Large intestine (tissue), 3 donors: Measurements from ENCODE around the gene BOD1. TPM values are rescaled to one million over a fixed set of nuclear protein-coding genes. Genes with fewer than 3 reads are reported as not detected.

Experiments
- DNase-seq, 2 donors: peaks; one replicate each; pipeline versions ENCODE4 v3.0.0 to v3.0.0-alpha.2; 2013
- H3K27ac ChIP-seq: one replicate; pipeline ENCODE4 v1.5.1; 2013; ENCODE audit warnings: low read length
- H3K27me3 ChIP-seq: 2 replicates; pipeline ENCODE4 v1.6.1; 2013; ENCODE audit warnings: low read length; ENCODE audit not compliant: control insufficient read depth, insufficient read depth
- H3K36me3 ChIP-seq: 2 replicates; pipeline ENCODE4 v1.6.1; 2013; ENCODE audit warnings: low read length; ENCODE audit not compliant: control insufficient read depth, insufficient read depth
- H3K4me1 ChIP-seq: one replicate; pipeline ENCODE4 v1.6.1; 2013; ENCODE audit warnings: low read length; ENCODE audit not compliant: control insufficient read depth, insufficient read depth
- H3K4me3 ChIP-seq: one replicate; pipeline ENCODE4 v1.5.1; 2013; ENCODE audit warnings: low read length
- H3K9me3 ChIP-seq: one replicate; pipeline ENCODE4 v1.6.1; 2013; ENCODE audit warnings: mild to moderate bottlenecking, low read depth, low read length, moderate library complexity; ENCODE audit not compliant: control insufficient read depth
- WGBS: methylation state at CpG from one replicate; pipeline ENCODE4 v1.1.5; 2013; ENCODE audit warnings: low lambda C conversion rate; ENCODE audit not compliant: insufficient coverage; 5-methylcytosine and 5-hydroxymethylcytosine counted together
- polyA plus RNA-seq: library from polyadenylated mRNA; unstranded; fragments of 120-200 nt; gene quantifications from one replicate; pipeline ENCODE4 v1.2.1, GENCODE V29; 2013

The BOD1 gene
- polyA plus RNA-seq, 1 donor = 76.7 TPM

GRCh38 chr5:173655196-173655797, 38.8 kb upstream of the BOD1 start:
- no CpG with 5 or more reads among the region's 3 CpGs for WGBS
- no peaks in the 10 kb centered on the region for H3K4me1 ChIP-seq
- H3K4me3 ChIP-seq = no peak overlapping the region
- H3K36me3 ChIP-seq = no peaks in the 10 kb centered on the region
- H3K9me3 ChIP-seq = peaks cover 10% of the 10 kb centered on the region
- no peak overlapping the region for H3K27ac ChIP-seq
- no peak for DNase-seq
- H3K27me3 ChIP-seq = no peaks in the 10 kb centered on the region

GRCh38 chr5:173653822-173654523, 37.5 kb upstream of the BOD1 start:
- H3K9me3 ChIP-seq = peaks cover 6% of the 10 kb centered on the region
- H3K4me3 ChIP-seq = no peak overlapping the region
- no peaks in the 10 kb centered on the region for H3K4me1 ChIP-seq
- no peak overlapping the region for H3K27ac ChIP-seq
- DNase-seq = no peak
- no peaks in the 10 kb centered on the region for H3K36me3 ChIP-seq
- H3K27me3 ChIP-seq = no peaks in the 10 kb centered on the region
- no CpG with 5 or more reads among the region's 10 CpGs for WGBS

GRCh38 chr5:173648308-173648866, 31.9 kb upstream of the BOD1 start:
- Histone ChIP-seq H3K9me3 (no peaks in the 10 kb centered on the region), H3K27me3 (no peaks in the 10 kb centered on the region), H3K36me3 (no peaks in the 10 kb centered on the region), H3K4me1 (no peaks in the 10 kb centered on the region), H3K4me3 (no peak overlapping the region), H3K27ac (no peak overlapping the region)
- no CpG with 5 or more reads among the region's 7 CpGs for WGBS
- DNase-seq = no peak

- Histone ChIP-seq H3K27me3 (no peaks in the 10 kb centered on the region), H3K4me1 (no peaks in the 10 kb centered on the region), H3K36me3 (no peaks in the 10 kb centered on the region), H3K27ac (no peak overlapping the region), H3K4me3 (no peak overlapping the region), H3K9me3 (no peaks in the 10 kb centered on the region)
- no peak for DNase-seq
- no CpG with 5 or more reads among the region's 5 CpGs for WGBS
Observed at GRCh38 chr5:173646692-173647091, 30.2 kb upstream of the BOD1 start.

- H3K36me3 ChIP-seq = no peaks in the 10 kb centered on the region
- no CpG with 5 or more reads among the region's 10 CpGs for WGBS
- no peaks in the 10 kb centered on the region for H3K27me3 ChIP-seq
- H3K9me3 ChIP-seq = no peaks in the 10 kb centered on the region
- no peak overlapping the region for H3K27ac ChIP-seq
- no peak overlapping the region for H3K4me3 ChIP-seq
- no peak for DNase-seq
- no peaks in the 10 kb centered on the region for H3K4me1 ChIP-seq
Observed at GRCh38 chr5:173645890-173646574, 29.6 kb upstream of the BOD1 start.

- no peak overlapping the region for H3K27ac ChIP-seq
- no peak for DNase-seq
- H3K36me3 ChIP-seq = no peaks in the 10 kb centered on the region
- no peaks in the 10 kb centered on the region for H3K9me3 ChIP-seq
- H3K27me3 ChIP-seq = no peaks in the 10 kb centered on the region
- H3K4me3 ChIP-seq = no peak overlapping the region
- no peaks in the 10 kb centered on the region for H3K4me1 ChIP-seq
- WGBS = 80% methylated on average over 1 of the region's 5 CpGs
Observed at GRCh38 chr5:173645437-173645807, 29.0 kb upstream of the BOD1 start.

- no CpG with 5 or more reads among the region's 8 CpGs for WGBS
- Histone ChIP-seq H3K9me3 (no peaks in the 10 kb centered on the region), H3K4me3 (no peak overlapping the region), H3K36me3 (no peaks in the 10 kb centered on the region), H3K27me3 (no peaks in the 10 kb centered on the region), H3K27ac (no peak overlapping the region), H3K4me1 (no peaks in the 10 kb centered on the region)
- no peak for DNase-seq
Observed at GRCh38 chr5:173644673-173645436, 28.4 kb upstream of the BOD1 start.

GRCh38 chr5:173643964-173644363, 27.5 kb upstream of the BOD1 start:
- no peaks in the 10 kb centered on the region for H3K36me3 ChIP-seq
- no CpG with 5 or more reads among the region's 3 CpGs for WGBS
- no peak for DNase-seq
- H3K27me3 ChIP-seq = no peaks in the 10 kb centered on the region
- no peak overlapping the region for H3K4me3 ChIP-seq
- no peaks in the 10 kb centered on the region for H3K4me1 ChIP-seq
- H3K9me3 ChIP-seq = no peaks in the 10 kb centered on the region
- H3K27ac ChIP-seq = no peak overlapping the region

- Histone ChIP-seq H3K36me3 (no peaks in the 10 kb centered on the region), H3K4me3 (no peak overlapping the region), H3K27ac (no peak overlapping the region), H3K9me3 (no peaks in the 10 kb centered on the region), H3K27me3 (no peaks in the 10 kb centered on the region), H3K4me1 (no peaks in the 10 kb centered on the region)
- WGBS = no CpG with 5 or more reads among the region's 11 CpGs
- DNase-seq = no peak
Observed at GRCh38 chr5:173642895-173643481, 26.5 kb upstream of the BOD1 start.
